DOHH2 (cell line): ENCODE results near the gene GYG1.
A peak's percentile ranks its signal among the peaks of the same experiment; 100 is the strongest.

ENCODE experiments used
- CTCF ChIP-seq: fragments of 200-600 bp; sonication (generic); IDR thresholded peaks from one replicate; pipeline ENCODE4 v1.5.1; 2014; ENCODE audit warnings: antibody characterized with exemption, mild to moderate bottlenecking, low read depth, low read length; ENCODE audit not compliant: poor library complexity, severe bottlenecking
- EZH2phosphoT487 ChIP-seq: fragments of 200-600 bp; sonication (generic); IDR thresholded peaks from 2 replicates; pipeline ENCODE4 v1.6.1; 2017; ENCODE audit warnings: borderline replicate concordance, mild to moderate bottlenecking, antibody characterized with exemption, low read length, moderate library complexity, mixed read lengths

- TF ChIP-seq CTCF (peak; percentile 73), EZH2phosphoT487 (no peak)
Observed at GRCh38 chr3:148991219-148992026, at the start of gene GYG1.
